Measurements from ENCODE around the gene OPRPN.

Gene OPRPN

GRCh38 chr4:70365479-70365878 lies 32.3 kb upstream of the OPRPN start:
- H3K27ac ChIP-seq, result no peak overlapping the region
- no peaks in the 10 kb centered on the region for H3K4me1 ChIP-seq (ENCODE audit: control insufficient read depth in 1 of 2, insufficient read depth in 1 of 2, low read depth in 1 of 2, low read length in 1 of 2)
- no peaks in the 10 kb centered on the region for H3K9me3 ChIP-seq
- TF ChIP-seq CTCF (IDR thresholded peaks at IDR 0.05), result no peak
- no peak overlapping the region for H3K4me3 ChIP-seq (ENCODE audit: low read depth in 1 of 2, low read length in 1 of 2)
- H3K36me3 ChIP-seq, result no peaks in the 10 kb centered on the region
- no peaks in the 10 kb centered on the region for H3K27me3 ChIP-seq

DNA sequence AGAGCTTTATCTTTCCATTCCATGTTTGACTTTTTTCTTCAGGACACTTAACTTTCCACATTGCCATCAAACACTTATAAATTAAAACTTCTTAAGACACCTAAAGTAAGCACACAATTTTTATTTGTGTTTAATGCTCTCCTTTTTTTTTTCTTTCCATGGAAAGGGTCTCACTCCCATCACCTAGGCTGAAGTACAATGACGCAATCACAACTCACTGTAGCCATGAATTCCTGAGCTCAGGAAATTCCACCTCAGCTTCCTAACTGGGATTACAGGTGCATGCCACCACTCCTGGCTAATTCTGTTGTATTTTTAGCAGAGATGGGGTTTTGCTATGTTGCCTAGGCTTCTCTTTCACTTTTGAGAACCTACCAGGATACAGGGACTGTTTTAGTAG lies 29.9 kb upstream of the OPRPN start:
- TF ChIP-seq CTCF (IDR thresholded peaks at IDR 0.05), result no peak
- Histone ChIP-seq H3K4me3 (ENCODE audit: low read depth in 1 of 2, low read length in 1 of 2) (no peak overlapping the region), H3K27ac (no peak overlapping the region), H3K9me3 (no peaks in the 10 kb centered on the region), H3K36me3 (no peaks in the 10 kb centered on the region), H3K27me3 (no peaks in the 10 kb centered on the region), H3K4me1 (ENCODE audit: control insufficient read depth in 1 of 2, insufficient read depth in 1 of 2, low read depth in 1 of 2, low read length in 1 of 2) (no peaks in the 10 kb centered on the region)

DNA sequence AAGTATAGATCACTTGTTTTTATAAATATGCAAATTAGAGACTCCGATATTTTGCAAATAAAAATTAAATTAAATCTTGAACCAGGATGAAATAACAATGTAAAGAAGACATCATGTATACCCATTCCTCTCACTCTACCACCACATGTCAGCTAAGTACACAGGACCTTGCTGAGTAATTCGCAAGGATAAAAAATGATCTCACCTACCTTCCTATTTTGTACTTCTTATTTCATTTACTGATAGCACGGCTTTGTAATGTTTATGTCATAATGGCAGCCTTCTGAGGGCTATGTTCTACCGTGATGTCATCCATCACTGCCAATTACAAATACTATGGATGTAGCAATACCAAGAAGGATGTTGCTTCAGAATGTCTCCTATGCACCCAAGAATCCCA lies 25.8 kb upstream of the OPRPN start:
- H3K27ac ChIP-seq, result no peak overlapping the region
- H3K4me3 ChIP-seq (ENCODE audit: low read depth in 1 of 2, low read length in 1 of 2), result no peak overlapping the region
- no peak for TF ChIP-seq CTCF (IDR thresholded peaks at IDR 0.05)
- no peaks in the 10 kb centered on the region for H3K4me1 ChIP-seq (ENCODE audit: control insufficient read depth in 1 of 2, insufficient read depth in 1 of 2, low read depth in 1 of 2, low read length in 1 of 2)
- H3K27me3 ChIP-seq, result no peaks in the 10 kb centered on the region
- H3K36me3 ChIP-seq, result no peaks in the 10 kb centered on the region
- no peaks in the 10 kb centered on the region for H3K9me3 ChIP-seq

DNA sequence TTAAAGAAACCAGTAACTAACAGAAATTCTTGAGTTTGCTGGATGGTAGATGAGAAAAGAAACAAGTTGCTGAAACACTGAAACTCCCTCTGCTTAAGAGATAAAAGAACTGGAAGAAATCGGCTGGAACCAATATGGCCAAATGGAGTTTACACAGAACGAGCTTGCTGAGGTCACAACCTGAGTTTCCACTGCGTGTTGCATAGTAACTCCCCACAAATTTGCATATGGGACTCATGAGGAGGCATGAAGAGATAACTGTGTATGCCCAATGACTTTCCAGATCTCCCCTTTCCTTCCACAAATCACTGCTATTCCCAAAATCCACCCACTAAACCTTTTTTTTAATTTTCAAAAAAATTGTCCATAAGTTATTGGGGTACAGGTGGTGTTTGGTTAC lies 25.0 kb upstream of the OPRPN start:
- H3K36me3 ChIP-seq, result no peaks in the 10 kb centered on the region
- H3K9me3 ChIP-seq, result no peaks in the 10 kb centered on the region
- no peak overlapping the region for H3K4me3 ChIP-seq (ENCODE audit: low read depth in 1 of 2, low read length in 1 of 2)
- no peak for TF ChIP-seq CTCF (IDR thresholded peaks at IDR 0.05)
- H3K4me1 ChIP-seq (ENCODE audit: control insufficient read depth in 1 of 2, insufficient read depth in 1 of 2, low read depth in 1 of 2, low read length in 1 of 2), result no peaks in the 10 kb centered on the region
- no peak overlapping the region for H3K27ac ChIP-seq
- no peaks in the 10 kb centered on the region for H3K27me3 ChIP-seq

DNA sequence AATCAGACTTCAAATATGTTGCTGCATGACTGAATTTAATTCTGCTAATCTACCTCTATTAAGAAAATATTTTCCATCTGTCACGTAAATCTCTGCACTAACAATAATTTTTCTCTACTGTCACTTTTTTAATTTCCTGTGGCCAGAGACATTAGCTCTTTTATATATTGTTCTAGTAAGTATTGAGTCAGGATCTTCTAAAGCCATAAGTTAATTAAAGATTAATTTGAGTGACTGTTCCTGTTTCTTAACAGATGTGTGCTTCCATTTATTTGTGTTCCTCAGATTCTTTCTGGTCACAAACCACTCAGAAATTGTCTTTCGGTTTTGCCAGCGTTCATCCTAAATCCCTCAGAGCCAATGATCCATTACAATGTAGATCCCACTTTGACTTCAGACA lies 17.2 kb upstream of the OPRPN start:
- H3K27ac ChIP-seq, result no peak overlapping the region
- H3K4me3 ChIP-seq (ENCODE audit: low read depth in 1 of 2, low read length in 1 of 2), result no peak overlapping the region
- no peaks in the 10 kb centered on the region for H3K9me3 ChIP-seq
- no peaks in the 10 kb centered on the region for H3K36me3 ChIP-seq
- TF ChIP-seq CTCF (IDR thresholded peaks at IDR 0.05), result no peak
- no peaks in the 10 kb centered on the region for H3K4me1 ChIP-seq (ENCODE audit: control insufficient read depth in 1 of 2, insufficient read depth in 1 of 2, low read depth in 1 of 2, low read length in 1 of 2)
- H3K27me3 ChIP-seq, result no peaks in the 10 kb centered on the region

DNA sequence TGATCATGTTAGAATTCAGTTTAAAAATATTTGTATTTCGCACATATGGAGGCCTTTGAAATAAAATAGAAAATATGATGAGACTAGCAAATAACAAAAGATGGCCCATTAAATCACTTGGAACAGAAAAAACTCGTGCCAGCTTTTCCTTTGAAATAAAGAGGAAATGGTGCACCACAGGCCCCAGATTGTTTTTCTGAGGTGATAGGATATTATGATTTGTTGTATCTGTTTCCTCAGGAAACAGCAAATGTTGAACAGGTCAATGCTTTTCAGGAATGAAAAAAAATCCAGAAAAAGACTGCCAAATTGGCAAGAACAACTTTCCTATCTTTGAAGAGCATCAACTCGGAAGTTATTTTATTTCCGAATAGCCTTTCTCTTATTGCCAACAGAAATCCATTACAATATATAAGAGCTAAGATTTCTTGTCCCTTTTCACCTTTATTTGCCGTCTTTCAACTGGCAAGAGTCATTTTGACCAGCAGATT lies 15.0 kb upstream of the OPRPN start, which contains the start of gene SMR3B:
Gene SMR3B, plus strand, starts transcription at position 441 of the 491 bp plus-strand sequence. CDS start 1,380 bp downstream, outside the sequence.
- H3K36me3 ChIP-seq, result no peaks in the 10 kb centered on the region
- H3K27ac ChIP-seq, result no peak within 1 kb of the TSS
- no peaks in the 10 kb centered on the region for H3K4me1 ChIP-seq (ENCODE audit: control insufficient read depth in 1 of 2, insufficient read depth in 1 of 2, low read depth in 1 of 2, low read length in 1 of 2)
- no peak within 1 kb of the TSS for H3K4me3 ChIP-seq (ENCODE audit: low read depth in 1 of 2, low read length in 1 of 2)
- H3K27me3 ChIP-seq, result no peaks in the 10 kb centered on the region
- H3K9me3 ChIP-seq, result no peaks in the 10 kb centered on the region
- no peak for TF ChIP-seq CTCF (IDR thresholded peaks at IDR 0.05)
